HG03342 (cell line): ENCODE data around the gene TIMP3.

Source experiments
- ATAC-seq: cut with Tn5 transposase; IDR thresholded peaks from one replicate; pipeline ENCODE4 v1.9.1; 2021; ENCODE audit warnings: mild to moderate bottlenecking, moderate library complexity; ENCODE audit not compliant: unreplicated experiment

Gene TIMP3

GRCh38 chr22:32877196-32877595 lies 75.7 kb downstream of the TIMP3 start:
- no peak for ATAC-seq

- no peak for ATAC-seq
These were observed 78.0 kb downstream of the TIMP3 start for GRCh38 chr22:32879550-32879949.

GRCh38 chr22:32880061-32880460 lies 78.6 kb downstream of the TIMP3 start:
- no peak for ATAC-seq

- no peak for ATAC-seq
These were observed 79.0 kb downstream of the TIMP3 start for GRCh38 chr22:32880505-32880892.

GRCh38 chr22:32880893-32881596 lies 79.5 kb downstream of the TIMP3 start:
- no peak for ATAC-seq

GRCh38 chr22:32882360-32882755 lies 80.9 kb downstream of the TIMP3 start:
- ATAC-seq, result no peak

GRCh38 chr22:32882774-32883530 lies 81.4 kb downstream of the TIMP3 start:
- ATAC-seq, result no peak

- ATAC-seq, result no peak
These were observed 85.9 kb downstream of the TIMP3 start for GRCh38 chr22:32887324-32887980.

GRCh38 chr22:32888976-32889375 lies 87.5 kb downstream of the TIMP3 start:
- ATAC-seq, result no peak

GRCh38 chr22:32896891-32897290 lies 95.4 kb downstream of the TIMP3 start:
- no peak for ATAC-seq

GRCh38 chr22:32897400-32897799 lies 95.9 kb downstream of the TIMP3 start:
- no peak for ATAC-seq

GRCh38 chr22:32900886-32901635 lies 99.6 kb downstream of the TIMP3 start:
- no peak for ATAC-seq

- no peak for ATAC-seq
These were observed 100.4 kb downstream of the TIMP3 start for GRCh38 chr22:32901925-32902324.

- no peak for ATAC-seq
These were observed 102.0 kb downstream of the TIMP3 start for GRCh38 chr22:32903507-32903906.

GRCh38 chr22:32904044-32904443 lies 102.5 kb downstream of the TIMP3 start:
- ATAC-seq, result no peak

- no peak for ATAC-seq
These were observed 103.9 kb downstream of the TIMP3 start for GRCh38 chr22:32905400-32905799.

GRCh38 chr22:32909581-32910428 lies 108.3 kb downstream of the TIMP3 start:
- ATAC-seq, result no peak

GRCh38 chr22:32910429-32910772 lies 108.9 kb downstream of the TIMP3 start:
- ATAC-seq, result no peak

- no peak for ATAC-seq
These were observed 110.0 kb downstream of the TIMP3 start for GRCh38 chr22:32911503-32911902.
